Type B pancreatic cell (in vitro differentiated cells): ENCODE measurements around the gene SERPINE2. TPM values are rescaled to one million over a fixed set of nuclear protein-coding genes. Genes with fewer than 3 reads are reported as not detected.
A peak's percentile ranks its signal among the peaks of the same experiment; 100 is the strongest.
"Not testable (repeated sequence)": the region's sequence is repeated elsewhere in the genome, so short reads cannot be mapped to it uniquely, and the experiment has no call there.

Experiments used
- DNase-seq: peaks from one replicate; pipeline ENCODE4 v3.0.0; 2021; ENCODE audit warnings: mixed read lengths; ENCODE audit not compliant: unreplicated experiment; ENCODE audit errors: extremely low spot score
- H3K27ac Mint-ChIP-seq: 2 replicates; pipeline ENCODE4 v1.8.0; 2021; ENCODE audit warnings: mild to moderate bottlenecking, mixed read lengths
- H3K27me3 Mint-ChIP-seq: 2 replicates; pipeline ENCODE4 v1.8.0; 2021; ENCODE audit warnings: mixed read lengths
- H3K36me3 Mint-ChIP-seq: 2 replicates; pipeline ENCODE4 v1.8.0; 2021; ENCODE audit warnings: mixed read lengths
- H3K4me1 Mint-ChIP-seq: one replicate; pipeline ENCODE4 v1.8.0; 2021; ENCODE audit warnings: mixed read lengths; ENCODE audit not compliant: unreplicated experiment
- H3K4me3 Mint-ChIP-seq: 2 replicates; pipeline ENCODE4 v1.8.0; 2021; ENCODE audit warnings: mild to moderate bottlenecking, mixed read lengths
- H3K9me3 Mint-ChIP-seq: 2 replicates; pipeline ENCODE4 v1.8.0; 2021; ENCODE audit warnings: mixed read lengths
- total RNA-seq: library from RNA; stranded (reverse); gene quantifications from 2 replicates; pipeline ENCODE4 v1.2.1, GENCODE V29; 2021; ENCODE audit warnings: low replicate concordance
- TF ChIP-seq, protein P1 (sequence below): fragments of 200-600 bp; sonication (generic); conservative IDR thresholded peaks from 2 replicates; pipeline ENCODE4 v1.5.0; 2021; ENCODE audit warnings: antibody characterized with exemption, mild to moderate bottlenecking

Gene SERPINE2
- total RNA-seq, 1 donor from 2014 or later = 37.4 TPM

DNA sequence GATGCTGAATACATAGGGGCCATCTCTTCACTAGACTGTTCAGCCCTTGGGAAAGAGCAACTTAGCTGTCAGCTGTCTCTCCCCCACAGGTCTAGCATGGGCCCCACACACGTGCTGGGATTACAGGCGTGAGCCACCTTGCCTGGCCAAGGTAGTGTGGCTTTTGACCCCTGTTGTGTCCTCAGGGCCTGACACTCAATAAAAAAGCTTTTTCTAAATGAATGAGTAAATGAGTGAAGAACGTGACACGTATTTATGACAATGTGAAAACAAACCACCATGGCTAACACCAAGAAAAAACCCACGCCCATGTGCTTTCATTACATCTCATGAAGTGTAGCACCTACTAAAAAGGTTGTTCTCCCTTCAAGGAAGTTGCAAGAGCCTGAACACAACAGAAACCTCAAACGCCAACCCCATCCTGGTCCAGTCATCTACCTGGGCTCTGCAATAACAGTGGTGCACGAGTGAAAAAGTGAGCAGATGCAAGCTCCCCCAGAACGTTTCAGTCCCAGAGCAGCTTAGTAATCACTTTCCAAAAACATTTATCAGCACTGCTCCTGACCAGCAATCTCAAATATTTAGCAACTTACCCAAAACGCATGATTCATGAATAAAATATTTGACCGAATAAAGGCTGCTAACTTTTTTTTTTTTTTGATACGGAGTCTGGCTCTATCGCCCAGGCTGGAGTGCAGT lies 97.4 kb downstream of the SERPINE2 start:
- H3K9me3 Mint-ChIP-seq = peaks cover 4% of the 10 kb centered on the region
- H3K27me3 Mint-ChIP-seq = no peaks in the 10 kb centered on the region
- H3K4me3 Mint-ChIP-seq = peak overlapping the region; percentile 58
- H3K4me1 Mint-ChIP-seq = peaks cover 22% of the 10 kb centered on the region
- TF ChIP-seq, protein P1, sequence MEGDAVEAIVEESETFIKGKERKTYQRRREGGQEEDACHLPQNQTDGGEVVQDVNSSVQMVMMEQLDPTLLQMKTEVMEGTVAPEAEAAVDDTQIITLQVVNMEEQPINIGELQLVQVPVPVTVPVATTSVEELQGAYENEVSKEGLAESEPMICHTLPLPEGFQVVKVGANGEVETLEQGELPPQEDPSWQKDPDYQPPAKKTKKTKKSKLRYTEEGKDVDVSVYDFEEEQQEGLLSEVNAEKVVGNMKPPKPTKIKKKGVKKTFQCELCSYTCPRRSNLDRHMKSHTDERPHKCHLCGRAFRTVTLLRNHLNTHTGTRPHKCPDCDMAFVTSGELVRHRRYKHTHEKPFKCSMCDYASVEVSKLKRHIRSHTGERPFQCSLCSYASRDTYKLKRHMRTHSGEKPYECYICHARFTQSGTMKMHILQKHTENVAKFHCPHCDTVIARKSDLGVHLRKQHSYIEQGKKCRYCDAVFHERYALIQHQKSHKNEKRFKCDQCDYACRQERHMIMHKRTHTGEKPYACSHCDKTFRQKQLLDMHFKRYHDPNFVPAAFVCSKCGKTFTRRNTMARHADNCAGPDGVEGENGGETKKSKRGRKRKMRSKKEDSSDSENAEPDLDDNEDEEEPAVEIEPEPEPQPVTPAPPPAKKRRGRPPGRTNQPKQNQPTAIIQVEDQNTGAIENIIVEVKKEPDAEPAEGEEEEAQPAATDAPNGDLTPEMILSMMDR = no peak
- peak overlapping the region; percentile 19 for H3K27ac Mint-ChIP-seq
- no peak for DNase-seq
- H3K36me3 Mint-ChIP-seq = peaks cover 9% of the 10 kb centered on the region

DNA sequence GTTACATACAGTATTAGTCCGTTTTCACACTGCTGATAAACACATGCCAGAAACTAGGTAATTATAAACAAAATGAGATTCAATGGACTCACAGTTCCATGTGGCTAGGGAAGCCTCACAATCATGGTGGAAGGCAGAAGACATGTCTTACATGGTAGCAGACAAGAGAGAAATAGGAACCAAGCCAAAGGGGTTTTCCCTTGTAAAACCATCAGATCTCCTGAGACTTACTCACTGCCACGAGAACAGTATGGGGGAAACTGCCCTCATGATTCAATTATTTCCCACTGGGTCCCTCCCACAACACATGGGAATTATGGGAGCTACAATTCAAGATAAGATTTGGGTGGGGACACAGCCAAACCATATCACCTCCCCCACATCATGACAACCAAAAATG lies 99.6 kb downstream of the SERPINE2 start:
- peaks cover 33% of the 10 kb centered on the region for H3K4me1 Mint-ChIP-seq
- H3K27me3 Mint-ChIP-seq, H3K27ac Mint-ChIP-seq, DNase-seq, H3K9me3 Mint-ChIP-seq, H3K36me3 Mint-ChIP-seq, H3K4me3 Mint-ChIP-seq: not testable (repeated sequence)

GRCh38 chr2:223937535-223937934 lies 101.6 kb downstream of the SERPINE2 start:
- Mint-ChIP-seq H3K9me3 (peaks cover 4% of the 10 kb centered on the region), H3K36me3 (peaks cover 5% of the 10 kb centered on the region), H3K4me1 (peaks cover 33% of the 10 kb centered on the region), H3K27ac (no peak overlapping the region), H3K4me3 (no peak overlapping the region), H3K27me3 (no peaks in the 10 kb centered on the region)
- TF ChIP-seq, protein P1 = no peak
- DNase-seq = no peak

DNA sequence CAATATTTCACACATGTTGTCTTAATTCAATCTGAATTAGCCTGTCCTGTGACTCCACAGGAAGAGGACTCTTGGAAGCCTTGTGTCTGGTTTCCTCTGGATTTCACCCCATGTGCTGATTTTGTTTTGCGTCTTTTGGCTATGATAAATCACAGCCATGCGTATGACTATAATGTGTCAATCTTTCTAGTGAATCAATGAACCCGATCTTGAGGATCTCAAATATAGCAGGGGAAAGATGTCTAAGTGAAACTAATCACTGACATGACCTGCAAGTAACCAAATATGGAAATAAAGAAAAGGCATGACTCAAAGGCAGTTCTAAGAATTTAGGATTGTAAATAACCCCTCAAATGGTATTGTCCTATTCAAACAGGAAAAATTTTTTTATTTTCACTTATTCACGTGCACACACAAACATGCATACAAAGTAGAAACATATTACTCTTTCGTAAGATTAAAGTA lies 102.2 kb downstream of the SERPINE2 start:
- Mint-ChIP-seq H3K9me3 (peaks cover 4% of the 10 kb centered on the region), H3K4me3 (no peak overlapping the region), H3K36me3 (peaks cover 5% of the 10 kb centered on the region), H3K27ac (no peak overlapping the region), H3K4me1 (peaks cover 34% of the 10 kb centered on the region), H3K27me3 (no peaks in the 10 kb centered on the region)
- no peak for DNase-seq
- TF ChIP-seq, protein P1 = no peak

DNA sequence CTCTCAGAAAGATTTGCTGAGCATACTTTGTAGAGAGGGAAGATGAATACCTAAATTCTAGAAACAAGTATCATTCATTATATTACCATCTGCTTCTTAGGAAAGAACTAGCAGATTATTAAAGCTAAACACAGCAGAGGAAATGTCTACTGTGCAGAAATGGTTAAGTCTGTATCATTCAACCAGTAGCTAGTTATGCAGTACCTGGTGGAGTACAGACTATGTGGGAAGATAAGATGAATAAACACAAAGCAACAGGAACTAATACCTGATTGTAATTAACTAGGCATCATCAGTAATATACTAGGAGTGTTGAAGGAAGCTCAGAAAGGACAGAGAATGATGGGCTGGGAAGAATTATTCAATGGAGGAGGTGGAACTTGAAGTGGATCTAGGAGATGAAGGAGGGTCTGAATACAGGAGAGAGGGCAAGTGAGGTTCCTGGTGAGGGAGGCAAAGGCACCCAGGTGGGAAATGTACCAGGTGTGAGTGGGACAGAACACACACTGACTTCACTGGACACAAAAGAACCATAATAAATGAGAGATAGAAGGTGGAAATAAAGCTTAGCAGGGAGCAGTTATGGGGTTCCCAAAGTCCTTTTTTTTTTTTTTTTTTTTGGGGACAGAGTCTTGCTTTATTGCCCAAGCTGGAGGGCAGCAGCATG lies 103.5 kb downstream of the SERPINE2 start:
- H3K9me3 Mint-ChIP-seq = no peaks in the 10 kb centered on the region
- TF ChIP-seq, protein P1 = no peak
- peaks cover 30% of the 10 kb centered on the region for H3K4me1 Mint-ChIP-seq
- peak overlapping the region; percentile 7 for H3K27ac Mint-ChIP-seq
- no peaks in the 10 kb centered on the region for H3K36me3 Mint-ChIP-seq
- H3K4me3 Mint-ChIP-seq = no peak overlapping the region
- H3K27me3 Mint-ChIP-seq = no peaks in the 10 kb centered on the region
- no peak for DNase-seq

- no peaks in the 10 kb centered on the region for H3K27me3 Mint-ChIP-seq
- DNase-seq = no peak
- H3K4me1 Mint-ChIP-seq = peaks cover 32% of the 10 kb centered on the region
- no peak overlapping the region for H3K27ac Mint-ChIP-seq
- TF ChIP-seq, protein P1 = no peak
- H3K4me3 Mint-ChIP-seq = no peak overlapping the region
- H3K36me3 Mint-ChIP-seq = no peaks in the 10 kb centered on the region
- no peaks in the 10 kb centered on the region for H3K9me3 Mint-ChIP-seq
Observed at GRCh38 chr2:223934870-223935269, 104.2 kb downstream of the SERPINE2 start.
